ENCODE results near the gene HDAC4.

The HDAC4 gene

DNA sequence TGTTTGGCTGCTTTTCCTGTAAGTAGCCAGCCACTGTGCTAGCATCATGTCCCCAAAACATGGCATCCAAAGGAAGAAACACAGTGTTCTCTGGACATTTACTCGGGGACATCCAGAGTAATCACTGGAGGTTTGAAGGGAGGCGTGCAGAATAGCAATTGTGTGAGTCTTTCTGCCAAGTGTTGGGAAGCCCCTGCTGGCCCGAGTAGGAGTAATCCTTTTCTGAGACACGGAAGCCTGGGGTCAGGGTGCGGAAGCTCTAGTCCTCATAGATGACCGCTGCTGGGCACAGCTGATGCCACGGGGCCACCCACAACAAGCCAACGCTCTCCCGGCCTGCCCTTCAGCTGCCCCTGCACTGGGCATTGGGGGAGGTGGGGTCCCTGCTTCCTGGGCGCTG is 24.8 kb upstream of the HDAC4 start:
- no peak for DNase-seq

DNA sequence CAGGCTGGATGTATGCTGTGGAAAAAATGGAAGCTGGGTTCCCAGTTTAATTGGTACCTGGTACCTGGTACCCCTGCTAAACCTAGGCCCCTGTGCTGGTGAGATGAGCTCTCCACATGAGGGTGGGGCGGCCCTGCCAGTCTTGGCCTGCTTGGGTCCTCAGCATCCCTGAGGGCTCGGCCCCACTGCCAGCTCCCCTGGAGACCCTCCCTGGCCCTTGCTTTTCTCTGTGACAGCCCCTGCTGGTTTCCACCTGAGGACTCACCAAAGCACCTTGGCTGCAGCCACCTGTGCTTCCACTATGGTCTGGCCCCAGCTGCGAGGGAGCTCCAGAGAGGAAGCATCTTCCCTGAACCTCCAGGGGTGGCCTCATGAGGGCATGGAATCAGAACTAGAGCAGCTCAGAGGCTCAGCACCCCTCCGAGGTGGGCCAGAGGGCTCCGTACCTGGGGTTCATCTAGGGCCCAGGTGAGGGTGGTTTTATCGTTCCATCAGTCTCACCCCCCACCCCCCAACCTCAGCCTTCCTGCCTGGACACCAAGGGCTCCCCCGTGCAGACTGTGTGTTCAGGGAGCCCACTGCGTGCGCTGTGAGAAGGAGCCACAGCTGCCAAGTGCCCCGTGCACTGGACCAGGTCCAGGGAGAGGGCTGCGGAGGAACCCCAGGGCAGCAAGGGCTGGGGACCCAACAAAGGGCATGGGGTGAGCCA is 23.7 kb upstream of the HDAC4 start:
- DNase-seq = no peak

DNA sequence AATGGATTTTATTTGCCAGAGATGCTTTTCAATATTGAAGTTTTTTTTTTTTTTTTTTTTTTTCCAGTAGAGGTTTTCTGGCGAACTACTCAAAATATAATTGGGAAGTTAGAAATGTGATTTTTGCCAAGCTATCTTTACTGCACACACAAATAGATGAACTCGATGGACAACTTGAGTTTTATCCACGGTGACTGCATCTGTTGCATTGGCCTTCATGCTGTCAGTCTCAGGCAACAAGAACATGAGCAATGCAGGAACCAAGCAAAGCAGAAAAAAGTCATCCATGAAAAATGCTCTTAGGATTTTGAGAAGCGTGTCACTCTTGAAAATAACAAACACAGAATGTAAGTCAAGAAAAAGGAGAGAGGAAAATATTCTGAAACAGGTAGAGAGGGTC is 22.7 kb upstream of the HDAC4 start:
- DNase-seq = no peak

DNA sequence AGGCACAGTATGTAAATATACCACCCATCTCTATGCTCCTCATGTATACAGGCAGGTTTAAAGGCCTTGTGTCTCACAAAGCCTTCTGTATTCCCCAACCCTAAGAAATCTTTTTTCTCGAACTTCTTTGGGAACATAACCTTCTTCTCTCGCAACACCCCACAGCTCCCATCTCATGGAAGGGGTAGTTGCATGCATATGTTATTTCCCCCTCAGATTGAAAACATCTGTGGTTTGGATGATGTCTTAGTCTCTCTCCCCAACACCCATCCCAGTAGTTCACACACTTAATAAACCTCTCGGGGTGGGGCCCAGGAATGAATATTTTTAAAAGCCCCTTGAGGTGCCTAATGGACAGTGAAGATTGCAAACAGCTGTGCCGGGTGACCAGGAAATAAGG is 21.0 kb upstream of the HDAC4 start:
- DNase-seq = no peak

DNA sequence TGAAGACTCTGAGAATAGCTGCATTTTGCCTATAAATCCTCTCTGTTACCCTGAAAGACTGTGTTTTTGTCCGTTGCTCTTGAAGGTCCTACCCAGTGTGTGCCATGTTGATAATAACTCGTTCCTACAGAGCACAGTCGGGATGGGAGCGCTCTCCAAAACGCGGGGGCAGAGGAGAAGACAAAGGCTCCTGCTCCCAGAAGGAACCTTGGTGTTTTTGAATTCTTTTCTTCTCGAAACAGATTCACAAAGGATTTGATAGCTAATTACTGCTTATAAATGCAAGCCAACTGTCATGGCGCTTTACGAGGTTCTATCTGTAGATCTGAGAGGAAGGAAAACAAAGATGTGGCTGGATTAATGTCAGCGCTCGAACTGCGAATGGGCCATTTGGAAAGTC is 19.3 kb upstream of the HDAC4 start:
- no peak for DNase-seq

DNA sequence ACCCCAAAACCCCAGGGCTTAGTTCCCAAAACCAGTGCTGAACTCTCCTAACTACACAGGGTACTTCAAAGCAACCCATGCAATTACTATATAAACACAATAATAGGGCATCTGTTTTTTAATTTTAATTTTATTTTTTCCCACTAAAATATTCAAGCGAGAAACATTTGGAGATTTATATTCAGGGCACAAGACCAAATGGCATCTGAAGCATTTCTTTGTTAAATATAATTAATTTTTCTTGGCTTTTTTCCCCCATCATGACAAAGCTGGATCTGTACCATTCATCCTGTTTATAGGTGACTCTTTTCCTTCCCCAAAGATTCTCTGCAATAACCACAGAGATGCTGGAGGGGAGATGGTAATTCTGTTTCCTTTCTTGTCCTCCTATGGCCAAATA is 18.1 kb upstream of the HDAC4 start:
- DNase-seq = no peak

DNA sequence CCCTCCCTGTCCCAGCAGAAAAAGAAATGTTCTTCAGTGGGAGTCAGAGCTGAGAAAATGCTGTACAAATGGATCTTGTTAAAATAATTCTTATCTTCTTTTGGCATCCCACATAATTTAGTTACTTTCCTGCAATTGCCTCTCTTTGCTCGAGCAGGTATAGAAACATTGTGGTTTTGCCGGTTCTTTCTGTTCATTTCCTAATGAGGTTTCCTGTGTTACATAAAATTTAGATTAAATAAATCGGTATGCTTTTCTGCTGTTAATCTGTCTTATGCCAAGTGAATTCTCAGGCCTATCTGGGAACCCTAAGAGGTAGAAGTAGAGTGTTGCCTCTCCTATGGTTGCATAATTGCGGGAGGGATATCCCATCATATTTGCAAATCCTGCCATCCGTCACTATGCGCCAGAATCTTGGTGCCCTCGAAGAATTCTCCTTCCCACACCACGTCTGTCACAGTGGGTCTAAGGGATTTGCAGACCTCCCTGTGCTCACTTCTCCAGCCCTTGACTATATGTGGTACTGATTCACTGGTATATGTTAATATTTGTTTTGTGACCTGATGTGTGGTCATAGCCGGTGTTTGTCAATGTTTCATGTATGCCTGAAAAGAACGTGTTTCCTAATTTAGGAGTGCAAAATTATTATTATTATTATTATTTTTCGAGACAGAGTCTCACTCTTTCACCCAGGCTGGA is 12.2 kb upstream of the HDAC4 start:
- DNase-seq = peak in 1 of 2 donors; percentile 14

DNA sequence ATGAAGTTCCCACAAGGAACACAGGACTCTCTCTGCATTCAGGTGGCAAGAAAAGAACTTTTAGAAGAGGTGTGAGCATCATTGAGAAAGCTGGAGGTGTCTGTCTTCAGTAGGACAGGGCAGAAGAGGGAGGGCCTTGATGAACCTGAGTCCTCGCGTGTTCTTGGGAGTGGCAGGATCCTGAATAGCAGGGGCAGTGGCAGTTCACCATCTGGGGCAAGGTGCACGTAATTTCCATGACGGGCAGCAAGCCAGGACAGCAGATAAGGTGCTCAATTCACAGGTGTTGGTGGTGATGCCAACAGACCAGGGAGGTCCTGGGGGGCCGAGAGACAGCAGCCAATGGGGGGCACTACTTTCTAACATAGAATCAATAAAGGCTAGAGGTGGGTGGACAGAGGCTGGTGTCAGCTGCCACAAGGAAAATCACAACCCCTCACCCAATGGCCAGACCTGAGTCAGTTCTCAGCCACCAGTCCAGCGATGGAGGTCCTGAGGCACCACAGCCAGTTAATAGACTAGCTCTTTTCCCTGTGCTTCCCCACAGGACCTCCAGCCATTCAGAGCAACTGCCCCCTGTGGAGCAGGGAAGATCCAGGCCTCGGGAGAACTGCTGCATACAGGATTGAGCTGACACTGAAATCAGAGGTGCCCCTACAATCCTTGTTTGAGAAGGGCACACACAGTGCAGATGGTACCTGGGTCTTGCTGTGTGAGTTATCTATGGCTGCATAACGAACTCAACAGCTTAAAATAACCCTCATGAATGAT is 10.9 kb upstream of the HDAC4 start:
- DNase-seq = no peak

DNA sequence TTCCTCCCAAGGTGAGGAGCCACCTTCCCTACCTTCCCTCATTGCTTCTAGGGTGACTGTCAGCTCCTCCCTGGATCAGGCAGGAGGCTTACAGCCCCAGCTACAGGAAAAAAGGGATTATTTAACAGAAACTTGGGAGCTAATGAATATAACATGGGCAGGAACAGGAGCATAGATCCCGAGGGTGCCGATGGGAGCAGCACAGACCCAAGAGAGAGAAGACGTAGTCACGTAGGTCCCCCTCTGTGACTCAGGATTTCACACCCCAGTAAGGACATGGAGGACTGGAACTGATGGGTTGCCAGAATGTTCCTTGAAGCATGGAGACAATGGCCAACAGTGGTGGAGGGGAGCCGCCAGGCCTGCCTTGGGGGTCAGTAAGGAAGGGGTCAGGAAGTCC is 10.3 kb upstream of the HDAC4 start:
- DNase-seq = no peak

DNA sequence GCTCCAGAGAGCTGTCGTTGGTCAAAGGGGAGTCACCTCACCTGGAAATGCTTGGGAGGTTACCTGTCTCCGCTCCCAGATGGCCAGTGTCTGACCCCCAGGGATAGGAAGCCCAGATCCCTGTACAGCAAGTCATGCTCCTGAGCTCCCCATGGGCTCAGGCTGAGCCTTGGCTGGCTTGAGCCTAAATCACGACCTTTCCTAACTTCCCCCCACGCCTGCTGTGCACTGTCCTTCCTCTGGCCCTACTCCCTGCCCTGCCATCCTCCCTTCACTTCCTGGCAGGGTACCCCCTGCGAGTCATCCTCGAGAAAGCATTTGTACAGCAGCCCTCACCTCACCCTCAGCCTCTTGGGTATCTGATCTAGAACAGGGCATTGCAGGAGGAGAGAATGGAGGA is 9.2 kb upstream of the HDAC4 start:
- DNase-seq = no peak

DNA sequence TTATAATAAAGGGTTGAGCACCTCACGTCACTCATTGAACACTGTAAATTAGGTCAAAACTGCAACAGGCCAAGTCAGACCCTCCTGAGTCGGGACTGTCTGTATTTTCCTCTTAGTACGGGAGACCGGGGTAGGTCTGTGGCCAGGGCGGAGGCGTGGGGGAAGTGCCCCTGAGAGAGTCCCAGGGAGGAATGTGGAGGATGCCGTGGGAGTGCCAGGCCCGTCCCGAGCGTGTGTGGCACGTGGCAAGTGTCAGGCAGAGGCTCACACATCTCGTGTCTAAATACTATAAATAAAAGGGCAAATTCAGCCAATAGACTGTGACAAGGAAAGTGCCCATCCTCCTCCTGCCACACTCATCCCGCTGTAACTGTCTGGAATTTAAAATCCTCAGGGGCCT is 6.3 kb upstream of the HDAC4 start:
- no peak for DNase-seq

DNA sequence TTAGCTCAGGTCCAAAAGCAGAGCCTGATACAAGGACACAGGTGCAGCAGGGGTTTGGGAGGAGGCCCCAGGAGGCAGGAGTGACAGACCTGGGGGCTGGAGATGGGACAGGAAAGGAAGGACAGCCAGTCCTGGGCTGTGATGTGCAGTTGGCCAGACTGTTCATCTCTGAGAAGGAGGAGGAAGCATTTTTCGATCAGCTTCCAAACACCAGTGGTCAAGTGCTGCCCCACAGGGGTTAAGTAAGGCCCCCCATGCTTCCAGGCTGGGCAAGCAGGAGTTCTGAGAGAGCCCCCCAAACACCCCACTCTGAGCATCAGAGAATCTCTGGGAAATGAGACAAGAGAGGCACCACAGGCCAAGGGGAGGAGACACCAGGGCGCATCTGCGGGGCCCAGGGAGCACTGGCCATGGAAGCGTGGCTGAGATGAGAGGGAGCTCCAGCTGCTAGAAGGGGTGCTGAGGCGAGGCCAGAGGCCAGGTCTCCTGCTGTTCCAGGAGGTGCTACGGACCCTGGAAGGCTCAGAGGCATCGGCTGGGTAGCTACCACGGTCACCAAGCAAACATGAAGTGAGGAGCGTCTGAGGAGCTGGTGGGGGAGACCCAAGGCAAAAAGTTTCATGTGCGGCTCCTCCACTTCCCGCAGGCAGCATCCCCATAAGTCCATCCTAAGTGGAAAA is 5.6 kb upstream of the HDAC4 start:
- DNase-seq = no peak

DNA sequence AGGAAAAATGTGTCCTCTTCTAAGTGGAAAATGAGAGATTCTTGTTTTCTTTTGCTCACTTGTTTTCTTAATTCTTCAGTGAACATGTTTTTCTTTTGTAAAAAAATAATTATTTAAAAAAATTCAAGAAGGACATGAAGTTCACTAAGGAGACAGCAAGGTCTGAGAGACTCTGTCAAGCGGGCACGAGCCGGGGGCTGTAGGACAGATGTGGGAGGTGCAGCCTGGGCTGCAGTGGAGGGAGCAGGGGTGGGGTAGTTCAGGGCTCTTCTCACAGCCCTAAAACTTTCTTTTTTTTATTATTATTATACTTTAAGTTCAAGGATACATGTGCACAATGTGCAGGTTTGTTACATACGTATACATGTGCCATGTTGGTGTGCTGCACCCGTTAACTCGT is 4.3 kb upstream of the HDAC4 start:
- no peak for DNase-seq

DNA sequence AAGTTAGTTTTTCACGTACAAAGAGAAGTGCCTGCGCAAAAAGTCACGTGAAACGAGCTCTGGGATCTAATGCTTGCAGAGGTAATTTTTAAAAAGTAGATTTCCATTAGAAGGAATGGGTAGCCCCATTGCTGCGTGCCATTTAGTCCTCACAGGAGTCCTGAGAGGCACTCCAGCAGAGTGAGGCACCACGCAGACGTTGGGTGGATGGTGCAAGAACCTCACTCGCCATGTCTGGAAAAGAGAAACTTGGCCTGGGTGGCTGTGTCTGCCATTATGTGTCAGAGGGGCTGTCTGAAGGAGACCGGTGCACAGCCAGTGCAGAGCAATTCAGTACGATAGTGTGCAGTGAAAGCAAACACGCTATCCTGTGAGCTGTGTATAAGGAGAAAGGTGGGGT is 1.8 kb upstream of the HDAC4 start:
- DNase-seq = no peak

DNA sequence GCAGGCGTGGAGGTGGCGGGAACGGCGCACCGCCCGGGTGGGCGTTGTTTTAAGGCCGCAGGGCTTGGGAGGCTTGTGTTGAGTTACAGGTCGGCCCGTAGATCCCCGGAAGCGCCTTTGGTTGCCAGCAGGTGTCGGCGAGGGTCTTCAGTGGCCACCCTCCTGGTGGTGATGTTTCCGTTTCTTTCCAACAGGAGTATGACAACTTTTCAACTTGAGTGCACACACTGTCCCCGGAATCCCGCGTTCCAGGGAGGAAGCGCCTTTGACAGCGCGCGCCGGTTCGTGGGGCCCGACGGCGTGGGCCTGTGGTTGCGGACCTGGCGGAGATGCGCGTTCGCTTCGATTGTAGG is 1.0 kb upstream of the HDAC4 start:
- DNase-seq = no peak

DNA sequence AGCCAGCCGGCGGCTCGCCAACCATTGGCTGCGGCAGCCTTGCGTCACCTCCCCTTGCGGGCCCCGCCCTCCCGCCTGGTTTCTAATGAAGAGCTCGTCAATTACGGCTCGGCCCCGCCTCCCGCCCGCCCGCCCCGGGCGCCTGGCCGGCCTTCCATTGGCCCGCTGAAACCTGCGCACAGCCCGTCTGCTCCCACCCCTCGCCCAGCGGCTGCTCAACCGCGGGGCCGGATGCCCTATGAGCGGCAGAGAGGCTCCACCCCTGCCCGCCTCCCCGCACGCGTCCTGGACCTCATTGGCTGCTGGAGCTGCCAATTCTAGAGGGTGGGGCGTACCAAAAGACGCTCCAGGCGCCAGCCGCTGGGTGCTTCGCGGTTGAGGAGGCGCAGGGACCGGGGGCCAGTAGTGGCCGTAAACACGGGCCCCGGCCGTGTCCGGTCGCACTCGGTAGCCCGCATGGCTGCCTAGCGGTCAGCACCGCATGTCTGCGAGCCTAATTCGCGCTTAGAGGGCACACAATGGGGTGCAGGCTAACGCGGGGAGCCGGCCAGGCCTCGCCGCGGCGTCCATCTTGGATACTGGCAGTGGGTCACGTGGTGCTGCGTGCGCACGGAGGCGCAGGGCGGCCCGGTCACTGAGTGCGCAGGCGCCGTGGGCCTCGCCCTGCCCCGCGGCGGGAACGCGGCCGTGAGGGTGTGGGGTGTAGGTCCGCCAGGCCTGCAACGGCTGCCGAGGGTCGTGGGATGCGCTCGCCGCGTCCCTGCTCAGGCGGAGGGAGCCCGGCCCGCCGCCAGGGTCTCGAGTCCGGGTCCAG is 454 bp upstream of the HDAC4 start:
- DNase-seq = peak; percentile 100

DNA sequence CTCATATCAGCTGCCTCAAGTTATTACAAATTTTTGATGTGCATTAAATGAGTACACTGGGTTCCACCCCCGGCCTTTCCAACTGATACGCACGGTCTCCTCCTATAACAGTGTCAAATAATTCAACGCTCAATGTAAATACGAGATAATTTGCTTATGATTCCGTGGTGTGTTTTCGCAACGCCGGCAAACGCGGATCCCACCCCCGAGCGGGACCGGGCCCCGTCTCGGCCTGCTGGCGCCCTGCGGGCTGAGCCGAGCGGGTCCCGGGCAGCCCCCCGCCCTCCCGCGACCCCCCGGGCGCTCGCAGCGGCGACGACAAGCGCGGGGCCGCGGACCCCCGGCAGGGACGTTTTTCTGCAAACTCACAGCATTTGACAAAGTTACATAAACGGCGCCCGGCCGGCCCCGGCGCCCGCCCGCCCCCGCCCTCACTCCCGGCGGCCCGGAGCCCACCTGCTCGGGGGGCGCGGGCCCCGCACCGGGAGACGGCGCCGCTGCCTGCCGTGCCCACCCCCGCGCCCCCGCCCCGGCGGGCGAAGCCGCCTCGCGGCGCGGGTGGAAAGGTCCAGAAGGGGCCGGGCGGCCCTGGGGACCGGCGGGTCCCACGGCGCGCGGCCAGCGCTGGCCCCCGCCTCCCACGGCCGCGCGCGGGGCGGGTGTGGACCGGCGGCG is 762 bp downstream of the HDAC4 start:
- peak in 1 of 2 donors; percentile 25 for DNase-seq

DNA sequence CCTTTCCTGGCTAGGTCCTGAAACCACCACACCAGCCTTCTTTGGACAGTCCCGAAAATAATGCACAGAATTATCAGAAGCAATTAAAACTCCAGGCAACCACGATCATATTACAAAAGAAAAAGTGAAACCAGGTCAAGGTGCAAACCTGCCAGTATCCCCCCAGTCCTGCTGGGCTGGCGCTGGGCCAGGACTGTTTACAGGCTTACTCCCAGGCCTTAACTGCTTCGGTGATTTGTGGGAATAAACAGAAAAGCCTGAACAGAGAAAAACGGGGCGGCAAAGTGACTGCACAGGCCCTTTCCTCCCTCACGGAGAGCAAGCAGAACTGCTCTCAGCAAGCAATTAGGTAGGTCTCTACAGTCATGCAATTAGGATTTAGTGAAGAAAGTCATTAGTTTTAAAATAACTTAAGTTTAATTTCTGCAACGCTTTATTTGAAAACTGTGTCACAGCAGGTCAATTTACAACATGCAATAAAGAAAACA is 1.3 kb downstream of the HDAC4 start:
- peak; percentile 34 to 62 for DNase-seq

DNA sequence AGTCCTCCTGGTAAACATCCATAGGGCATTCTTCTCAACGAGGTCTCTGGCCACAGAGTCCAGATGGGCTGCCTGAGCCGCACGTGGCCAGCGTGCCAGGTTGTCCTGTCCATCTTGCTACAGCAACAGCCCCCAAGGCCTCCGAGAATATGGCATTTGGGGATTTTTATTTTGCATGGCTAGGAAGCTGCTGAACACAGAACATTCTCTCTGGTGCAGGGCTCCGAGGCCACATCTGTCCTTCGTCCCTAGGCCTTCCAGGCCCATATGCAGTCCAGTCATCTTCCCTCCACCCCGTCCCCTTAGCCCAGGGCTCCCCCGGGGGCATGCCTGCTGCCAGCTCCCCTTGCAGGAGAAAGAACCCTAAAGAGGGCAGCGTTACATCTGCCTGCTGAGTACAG is 2.3 kb downstream of the HDAC4 start:
- DNase-seq = no peak

DNA sequence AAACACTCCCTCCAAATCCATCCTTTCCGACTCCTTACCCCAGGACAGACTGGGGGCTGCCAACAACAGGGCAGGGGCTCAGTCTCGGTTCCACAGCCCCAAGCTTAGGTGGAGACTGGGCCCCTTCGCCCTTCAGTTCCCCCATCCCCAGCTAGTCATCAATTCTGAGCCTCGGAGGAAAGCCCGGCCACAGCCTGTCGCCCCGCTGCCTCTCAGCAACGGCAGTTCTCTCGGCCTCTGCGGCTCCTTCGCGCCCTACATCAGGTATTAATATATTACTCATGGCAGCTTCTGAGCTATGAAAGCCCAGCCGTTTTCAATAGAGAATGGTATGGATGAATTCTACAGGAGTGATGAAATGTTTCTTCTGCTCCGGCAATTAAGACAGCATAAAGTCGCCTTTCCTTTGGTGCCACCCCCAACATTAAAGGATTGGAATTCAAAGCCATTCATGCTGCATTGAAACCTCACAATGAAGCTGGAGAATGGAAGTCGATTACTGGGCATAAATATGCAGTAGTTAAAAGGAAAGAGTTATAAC is 2.8 kb downstream of the HDAC4 start:
- no peak for DNase-seq

DNA sequence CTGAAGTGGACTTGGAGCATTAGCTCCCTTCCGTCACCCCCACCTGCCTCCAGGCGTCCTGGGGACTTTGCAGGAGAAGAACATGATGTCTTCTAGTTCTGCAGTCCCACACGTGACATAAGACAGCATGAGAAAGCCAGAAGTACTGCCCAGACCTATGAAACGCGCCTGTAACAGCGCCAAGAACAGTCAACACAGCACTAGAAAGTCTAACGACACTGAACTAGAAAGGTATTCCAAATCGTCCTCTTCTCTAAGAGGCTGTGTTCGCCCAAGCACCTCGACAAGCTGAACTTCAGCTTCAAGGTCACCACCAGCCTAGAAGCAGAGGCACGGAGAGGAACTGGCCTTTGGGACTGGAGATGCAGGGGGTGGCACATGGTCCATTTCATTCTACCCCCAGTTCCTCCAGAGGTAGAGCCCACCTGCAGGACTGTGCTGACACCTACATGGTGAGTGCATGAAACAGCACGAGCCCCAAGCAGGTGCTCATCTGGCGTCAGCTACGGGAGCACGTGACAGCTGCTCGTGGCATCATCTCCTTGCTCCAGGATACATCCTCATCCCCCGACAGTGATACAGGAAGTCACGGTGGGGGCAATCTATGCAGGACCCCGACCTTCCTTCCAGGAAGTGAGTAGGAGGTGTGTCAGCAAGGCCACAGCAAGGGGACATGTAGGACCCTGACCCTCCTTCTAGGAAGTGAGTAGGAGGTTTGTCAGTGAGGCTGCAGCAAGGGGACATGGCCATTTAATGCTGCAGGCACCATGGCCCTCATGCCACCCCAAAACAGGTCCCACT is 3.7 kb downstream of the HDAC4 start:
- peak; percentile 49 to 59 for DNase-seq
